ENCODE results near the gene ASB9.

- no peak for TF ChIP-seq RAD21 (conservative IDR thresholded peaks at IDR 0.05 in 1 of 2, IDR thresholded peaks at IDR 0.05 in 1 of 2)
- TF ChIP-seq CTCF (IDR thresholded peaks at IDR 0.05): no peak
- no peak for TF ChIP-seq USF2 (IDR thresholded peaks at IDR 0.05)
- no peak for TF ChIP-seq POLR2A (IDR thresholded peaks at IDR 0.05; ENCODE audit: low read length)
- no peak for TF ChIP-seq EP300 (IDR thresholded peaks at IDR 0.05)
Observed at GRCh38 chrX:15293451-15293850, 23.6 kb upstream of the ASB9 start.
